CMK (cell line): ENCODE measurements around the gene TSPAN15.
"Not testable (repeated sequence)": the region's sequence is repeated elsewhere in the genome, so short reads cannot be mapped to it uniquely, and the experiment has no call there.

ENCODE experiments used
- DNase-seq: peaks from one replicate; pipeline ENCODE4 v3.0.0-alpha.2; 2010; ENCODE audit warnings: low read depth

The TSPAN15 gene

DNA sequence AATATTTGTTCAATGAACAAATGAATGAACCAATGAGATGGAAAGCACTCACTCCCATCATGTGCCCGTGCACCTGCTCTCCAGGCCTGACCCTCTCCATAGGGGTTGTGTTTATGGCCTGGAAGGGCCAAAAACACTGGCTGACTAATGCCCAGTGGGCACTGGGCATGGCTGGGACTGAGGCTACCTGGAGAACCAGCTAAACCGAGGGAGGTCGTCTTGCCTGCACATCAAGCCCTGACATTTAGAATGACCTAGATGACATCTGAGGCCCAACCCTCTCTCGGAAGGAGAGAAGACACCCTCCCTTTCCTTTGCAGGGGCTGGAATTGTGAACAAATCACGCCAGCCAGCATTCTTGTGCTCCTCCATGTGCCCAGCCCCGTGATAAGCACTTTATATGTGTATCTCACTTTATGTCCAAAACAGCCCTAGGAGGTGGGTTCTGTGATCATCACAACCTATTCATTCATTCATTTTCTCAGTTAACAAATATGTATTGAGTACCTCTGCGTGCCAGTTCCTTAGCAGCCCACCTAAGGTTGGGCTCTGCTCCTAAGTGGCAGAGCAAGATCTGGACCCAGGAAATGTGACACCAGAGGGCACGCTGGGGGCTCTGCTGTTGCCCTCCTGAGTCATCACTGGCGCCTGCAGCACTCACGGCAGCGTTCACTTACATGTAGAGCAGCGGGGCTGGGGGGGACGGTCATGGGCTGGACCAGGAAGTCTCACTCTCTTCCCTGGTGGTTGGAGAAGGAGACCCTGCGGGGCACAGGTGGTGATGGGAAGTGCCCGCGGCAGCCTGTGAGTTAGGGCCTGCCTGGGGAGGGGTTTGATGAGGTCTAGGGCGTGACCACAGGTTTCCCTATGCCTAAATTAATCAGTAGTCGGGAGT is 52.0 kb downstream of the TSPAN15 start:
- DNase-seq = no peak

DNA sequence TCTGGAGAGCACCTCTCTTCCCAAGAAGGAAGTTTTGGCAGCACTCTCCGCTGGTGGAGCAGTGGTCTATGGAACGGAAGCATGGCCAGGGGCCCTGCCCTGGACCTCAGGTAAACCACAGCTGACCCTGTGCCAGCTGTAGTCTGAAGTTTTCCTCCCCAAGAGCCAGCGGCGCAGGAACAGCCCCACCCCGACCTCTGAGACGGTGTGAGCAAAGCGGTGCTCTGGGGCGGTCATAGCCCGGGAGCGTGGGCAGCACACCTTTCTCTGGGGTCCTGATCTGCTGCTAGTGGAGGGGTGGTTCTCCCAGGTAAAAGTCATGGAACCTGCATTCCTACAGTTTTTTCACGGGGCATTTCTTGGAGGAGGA is 52.6 kb downstream of the TSPAN15 start:
- DNase-seq = no peak

DNA sequence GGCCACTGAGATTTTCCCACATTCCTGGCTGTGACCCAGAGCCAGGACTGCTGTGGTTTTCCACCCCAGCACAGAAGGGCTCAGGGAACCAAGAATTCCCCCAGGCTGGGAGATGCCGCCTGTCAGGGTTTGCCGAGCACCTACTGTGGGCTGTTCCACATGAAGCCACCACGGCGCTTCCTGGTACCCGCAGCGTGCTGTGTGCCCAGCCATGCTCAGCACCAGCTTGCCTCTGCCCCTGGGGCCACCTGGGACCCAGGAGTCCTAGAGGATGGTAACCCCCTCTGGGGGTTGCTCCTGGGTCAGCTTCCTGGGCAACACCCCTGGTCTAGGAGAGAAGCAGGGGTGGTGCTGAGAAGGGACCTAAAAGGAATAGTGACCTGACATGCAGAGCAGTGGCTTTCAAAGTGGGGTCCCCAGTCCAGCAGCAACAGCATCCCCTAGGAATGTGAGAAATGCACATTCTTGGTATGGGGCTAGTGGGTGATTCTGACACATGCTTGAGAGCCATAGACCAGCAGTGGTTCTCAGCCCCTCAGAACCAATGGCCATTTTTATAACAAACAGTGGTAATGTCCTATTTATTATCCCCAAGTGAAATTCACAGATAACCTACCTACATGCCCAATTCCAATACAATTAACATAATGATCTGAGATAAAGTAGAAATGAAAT is 53.4 kb downstream of the TSPAN15 start:
- no peak for DNase-seq

DNA sequence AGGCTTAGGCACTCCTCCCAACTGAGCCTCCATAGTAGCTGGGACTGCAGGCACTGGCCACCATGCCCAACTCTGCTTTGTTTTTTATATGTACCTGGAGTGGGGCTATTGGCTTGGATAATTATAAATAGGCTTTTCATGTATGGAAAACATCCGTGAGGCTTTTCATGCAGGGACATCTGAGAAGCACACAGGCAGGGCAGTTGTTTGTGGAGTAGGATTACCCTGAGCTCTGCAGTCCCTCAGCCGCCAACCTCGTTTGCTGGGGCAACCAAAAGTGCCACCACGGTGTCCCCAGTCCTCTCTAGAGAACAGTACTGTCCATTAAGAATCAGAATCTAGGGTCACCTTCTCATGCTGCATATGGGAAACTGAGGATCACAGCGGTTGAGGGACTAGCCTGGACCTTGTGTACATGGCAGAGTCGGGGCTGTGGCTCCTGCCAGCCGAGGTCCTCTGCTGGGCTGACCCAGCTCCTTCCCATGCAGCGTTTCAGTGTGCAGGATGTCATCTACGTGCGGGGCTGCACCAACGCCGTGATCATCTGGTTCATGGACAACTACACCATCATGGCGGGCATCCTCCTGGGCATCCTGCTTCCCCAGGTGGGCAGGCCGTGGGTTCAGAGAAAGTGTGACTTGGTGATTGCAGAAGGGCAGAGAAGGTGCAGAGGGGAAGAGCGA is 54.5 kb downstream of the TSPAN15 start:
- DNase-seq = no peak

DNA sequence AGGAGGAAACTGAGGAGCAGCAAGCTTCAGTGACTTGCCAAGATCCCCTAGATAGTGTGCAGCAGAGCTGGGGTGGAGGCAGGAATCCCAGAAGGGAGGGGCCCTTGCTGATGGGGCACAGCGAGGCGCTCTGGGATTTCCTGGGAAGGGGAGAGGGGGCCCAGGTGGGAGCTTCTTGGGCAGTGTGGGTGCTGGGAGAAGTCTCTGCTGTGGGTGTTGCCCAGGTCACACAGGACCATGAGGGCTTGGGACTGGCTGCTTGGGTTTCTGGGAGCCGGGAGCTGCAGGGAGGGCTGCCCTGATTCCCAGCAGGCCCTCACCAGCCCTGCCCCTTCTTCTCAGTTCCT is 55.2 kb downstream of the TSPAN15 start:
- DNase-seq = no peak

DNA sequence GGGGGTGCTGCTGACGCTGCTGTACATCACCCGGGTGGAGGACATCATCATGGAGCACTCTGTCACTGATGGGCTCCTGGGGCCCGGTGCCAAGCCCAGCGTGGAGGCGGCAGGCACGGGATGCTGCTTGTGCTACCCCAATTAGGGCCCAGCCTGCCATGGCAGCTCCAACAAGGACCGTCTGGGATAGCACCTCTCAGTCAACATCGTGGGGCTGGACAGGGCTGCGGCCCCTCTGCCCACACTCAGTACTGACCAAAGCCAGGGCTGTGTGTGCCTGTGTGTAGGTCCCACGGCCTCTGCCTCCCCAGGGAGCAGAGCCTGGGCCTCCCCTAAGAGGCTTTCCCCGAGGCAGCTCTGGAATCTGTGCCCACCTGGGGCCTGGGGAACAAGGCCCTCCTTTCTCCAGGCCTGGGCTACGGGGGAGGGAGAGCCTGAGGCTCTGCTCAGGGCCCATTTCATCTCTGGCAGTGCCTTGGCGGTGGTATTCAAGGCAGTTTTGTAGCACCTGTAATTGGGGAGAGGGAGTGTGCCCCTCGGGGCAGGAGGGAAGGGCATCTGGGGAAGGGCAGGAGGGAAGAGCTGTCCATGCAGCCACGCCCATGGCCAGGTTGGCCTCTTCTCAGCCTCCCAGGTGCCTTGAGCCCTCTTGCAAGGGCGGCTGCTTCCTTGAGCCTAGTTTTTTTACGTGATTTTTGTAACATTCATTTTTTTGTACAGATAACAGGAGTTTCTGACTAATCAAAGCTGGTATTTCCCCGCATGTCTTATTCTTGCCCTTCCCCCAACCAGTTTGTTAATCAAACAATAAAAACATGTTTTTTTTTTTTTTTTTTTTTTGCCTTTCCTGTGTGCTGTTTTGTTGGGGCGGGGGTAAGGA is 55.8 kb downstream of the TSPAN15 start:
- DNase-seq = no peak

DNA sequence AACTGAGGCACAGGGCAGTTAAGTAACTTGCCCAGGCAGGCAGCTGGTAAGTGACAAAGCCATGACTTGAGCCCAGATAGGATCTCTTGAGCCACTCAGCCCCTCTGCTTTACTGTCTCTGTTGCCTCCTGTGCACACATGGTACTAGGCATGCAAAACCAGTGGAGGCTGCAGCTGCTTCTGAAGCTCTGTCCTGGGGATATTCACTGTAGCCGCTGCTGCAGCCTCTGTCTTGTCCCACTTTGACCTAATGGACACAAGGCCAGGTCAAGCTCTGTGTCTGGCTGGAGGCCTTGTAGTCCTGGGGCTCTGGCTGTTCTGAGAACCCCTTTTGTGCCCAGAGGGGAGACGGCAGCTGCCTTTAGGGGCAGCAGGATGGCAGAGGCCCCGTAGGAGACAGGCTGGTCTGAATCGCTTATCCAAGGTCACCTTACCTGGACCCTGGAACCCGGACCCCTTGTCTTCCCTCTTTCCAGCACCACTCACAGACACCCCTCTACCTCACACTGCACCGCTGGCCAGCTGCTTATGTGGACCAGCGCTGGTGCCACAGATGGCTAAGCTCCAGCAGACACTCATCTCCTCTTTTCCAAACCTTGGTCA is 57.6 kb downstream of the TSPAN15 start:
- DNase-seq = no peak

DNA sequence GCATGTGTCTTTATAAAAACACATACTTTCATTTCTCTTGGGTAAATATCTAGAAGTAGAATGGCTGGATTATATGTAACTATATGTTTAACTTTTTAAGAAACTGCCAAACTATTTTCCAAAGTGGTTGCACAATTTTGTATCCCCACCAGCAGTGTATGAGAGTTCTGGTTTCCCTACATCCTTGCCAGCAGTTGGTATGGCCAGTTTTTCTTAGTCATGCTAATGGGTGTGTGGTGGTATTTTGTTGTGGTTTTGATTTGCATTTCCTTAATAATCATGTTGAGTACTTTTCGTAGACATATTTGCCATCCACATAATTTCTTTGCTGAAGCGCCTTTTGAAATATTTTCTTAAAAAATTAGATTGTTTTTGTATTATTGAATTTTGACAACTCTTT is 61.6 kb downstream of the TSPAN15 start:
- no peak for DNase-seq

DNA sequence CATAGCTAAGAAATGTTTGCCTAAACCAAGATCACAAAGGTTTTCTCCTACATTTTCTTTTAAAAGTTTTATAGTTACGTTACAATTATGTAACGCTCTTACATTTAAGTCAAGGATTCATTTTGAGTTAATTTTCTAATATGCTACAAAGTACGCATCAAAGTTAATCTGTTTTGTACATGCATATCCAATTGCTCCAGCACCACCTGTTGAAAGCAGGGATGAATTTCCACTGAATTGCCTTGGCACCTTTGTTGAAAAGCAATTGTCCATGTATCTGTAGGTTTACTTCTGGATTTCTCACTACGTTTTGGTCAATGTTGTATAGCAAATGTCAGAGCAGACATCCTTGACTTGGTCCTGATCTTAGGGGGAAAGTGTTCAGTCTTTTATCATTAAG is 62.4 kb downstream of the TSPAN15 start:
- no peak for DNase-seq

DNA sequence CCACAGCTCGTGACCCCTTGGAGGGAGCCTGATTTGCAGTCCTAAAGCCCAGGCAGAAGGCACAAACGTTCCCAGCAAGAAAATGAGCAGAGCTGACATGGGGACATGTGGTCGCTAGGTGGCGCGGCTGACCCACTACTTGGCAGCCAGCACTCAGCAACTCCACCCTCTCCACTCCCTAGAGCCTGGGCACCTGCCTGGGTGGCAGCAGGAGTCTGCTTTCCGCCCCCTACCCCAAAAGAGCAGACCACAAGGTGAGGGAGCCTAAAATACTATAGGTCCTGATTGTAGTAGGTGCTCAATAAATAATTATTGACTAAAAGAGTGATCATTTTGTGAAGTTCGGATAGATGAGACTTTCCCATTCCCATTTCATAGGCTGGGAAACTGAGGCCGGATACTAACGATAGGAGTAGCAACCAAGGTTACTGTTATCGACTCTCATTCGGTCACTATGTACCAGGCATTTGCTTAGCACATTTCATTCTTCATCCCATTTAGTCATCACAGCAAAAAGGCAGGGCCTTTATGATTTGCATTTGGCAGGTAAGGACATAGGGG is 64.5 kb downstream of the TSPAN15 start:
- DNase-seq = peak; percentile 39

DNA sequence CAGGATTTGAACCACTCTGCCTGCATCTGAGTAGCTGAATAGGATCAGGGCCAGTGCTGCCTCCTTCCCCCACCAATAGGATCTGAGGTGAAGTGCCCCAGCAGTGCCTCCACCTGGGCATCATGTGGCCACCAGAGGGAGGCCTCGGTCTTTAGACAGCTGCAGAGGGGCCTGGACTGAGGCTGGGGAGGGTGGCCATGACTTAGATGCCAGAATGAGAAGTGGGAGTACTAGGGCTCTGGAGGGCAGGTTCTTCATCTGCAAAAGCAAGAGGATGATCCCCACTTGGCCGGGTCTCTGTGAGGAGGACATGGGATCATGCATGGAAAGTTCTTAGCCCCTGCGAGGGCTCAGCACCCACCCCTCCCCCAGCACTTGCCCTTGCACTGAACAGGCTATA is 65.1 kb downstream of the TSPAN15 start:
- DNase-seq = no peak

DNA sequence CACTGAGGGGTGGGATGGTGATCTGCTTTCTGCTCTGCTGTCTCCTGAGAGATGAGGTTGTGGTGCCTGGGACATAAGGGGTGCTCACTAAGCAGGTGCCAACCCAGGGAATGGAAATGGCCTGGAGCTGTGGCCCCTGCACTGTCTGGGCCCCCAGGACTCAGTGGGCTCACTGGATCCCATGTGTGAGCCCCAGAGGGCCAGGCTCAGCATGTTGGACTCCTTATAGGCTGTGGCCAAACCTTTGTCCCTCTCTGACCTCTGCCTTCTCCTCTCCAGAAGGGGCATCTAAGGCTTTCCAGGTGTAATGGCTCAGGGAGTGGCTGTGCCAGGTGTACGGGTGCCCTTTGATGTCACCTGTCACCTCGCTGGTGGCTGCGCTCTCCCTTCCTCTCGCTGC is 65.5 kb downstream of the TSPAN15 start:
- no peak for DNase-seq

DNA sequence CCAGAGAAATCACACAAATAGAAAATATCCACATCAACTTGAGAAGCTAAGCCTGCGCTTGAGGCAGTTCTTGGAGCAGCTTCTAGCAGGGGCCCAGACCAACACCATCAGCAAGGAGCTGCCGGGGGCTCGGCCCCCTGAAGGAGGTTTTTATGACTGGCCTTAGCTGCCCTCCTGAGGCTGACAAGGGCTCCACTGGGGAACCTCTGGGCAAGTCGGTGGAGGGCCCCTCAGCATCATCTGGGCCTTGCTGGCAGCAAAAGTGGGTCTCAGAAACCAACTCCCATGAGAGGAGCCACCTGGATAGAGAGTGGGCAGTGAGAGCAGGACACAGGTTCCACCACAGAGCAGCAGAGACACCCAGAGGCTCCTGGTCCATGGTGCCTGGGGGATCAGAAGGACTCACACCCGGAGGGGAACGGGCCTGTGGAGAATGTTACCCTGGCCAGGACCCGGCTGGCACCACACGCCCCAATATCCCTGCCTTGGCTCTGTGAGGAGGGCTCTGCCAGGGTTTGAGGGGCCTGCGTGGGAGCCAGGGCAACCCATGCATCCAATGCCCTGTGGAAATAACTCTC is 66.1 kb downstream of the TSPAN15 start:
- no peak for DNase-seq

DNA sequence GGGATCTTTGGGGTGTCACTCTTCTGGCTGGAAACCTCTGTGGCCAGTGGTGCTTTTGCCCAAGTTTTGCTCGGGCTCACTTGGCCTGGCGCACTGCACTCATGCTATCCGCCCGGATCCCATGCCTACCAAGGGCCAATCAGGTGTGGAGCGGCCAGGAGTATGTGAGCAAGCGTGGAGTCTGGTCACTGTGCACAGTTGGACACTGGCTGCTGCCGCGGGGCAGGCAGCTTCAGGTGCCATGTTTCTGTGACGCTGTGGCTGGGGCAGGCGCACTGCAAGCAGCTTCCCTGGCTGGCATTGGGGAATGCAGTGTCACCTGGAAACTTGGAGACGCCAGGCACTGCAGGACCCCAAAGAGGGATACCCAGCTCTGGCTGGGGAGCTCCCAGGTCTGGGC is 76.7 kb downstream of the TSPAN15 start:
- DNase-seq = no peak

DNA sequence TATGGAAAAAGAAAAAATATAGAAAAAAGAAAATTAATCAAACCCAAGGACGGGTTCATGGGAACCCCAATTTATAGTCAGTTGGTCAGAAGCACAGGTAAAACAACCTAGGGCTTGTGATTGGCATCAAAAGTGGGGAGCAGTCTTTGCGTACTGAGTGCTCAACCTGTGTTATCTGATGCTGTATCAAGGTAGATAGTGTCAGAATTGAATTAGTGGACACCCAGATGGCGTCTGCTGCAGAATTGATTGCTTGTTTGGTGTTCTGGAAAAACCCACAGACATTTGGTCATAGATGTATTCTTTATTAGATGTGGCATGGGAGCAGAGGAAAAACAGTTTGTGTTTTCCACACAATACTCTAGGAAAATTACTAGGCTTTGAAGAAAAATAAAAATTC is 82.4 kb downstream of the TSPAN15 start:
- DNase-seq = no peak

DNA sequence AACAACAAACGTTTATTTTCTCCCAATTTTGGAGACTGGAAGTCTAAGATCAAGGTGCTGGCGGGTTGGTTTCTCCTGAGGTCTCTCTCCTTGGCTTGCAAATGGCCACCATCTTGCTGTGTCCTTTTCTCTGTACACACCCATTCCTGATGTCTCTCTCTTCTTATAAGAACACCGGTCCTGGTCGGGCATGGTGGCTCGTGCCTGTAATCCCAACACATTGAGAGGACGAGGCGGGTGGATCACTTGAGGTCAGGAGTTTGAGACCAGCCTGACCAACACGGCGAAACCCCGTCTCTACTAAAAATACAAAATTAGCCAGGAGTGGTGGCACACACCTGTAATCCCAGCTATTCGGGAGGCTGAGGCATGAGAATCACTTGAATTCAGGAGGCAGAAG is 85.3 kb downstream of the TSPAN15 start:
- DNase-seq = not testable (repeated sequence)

DNA sequence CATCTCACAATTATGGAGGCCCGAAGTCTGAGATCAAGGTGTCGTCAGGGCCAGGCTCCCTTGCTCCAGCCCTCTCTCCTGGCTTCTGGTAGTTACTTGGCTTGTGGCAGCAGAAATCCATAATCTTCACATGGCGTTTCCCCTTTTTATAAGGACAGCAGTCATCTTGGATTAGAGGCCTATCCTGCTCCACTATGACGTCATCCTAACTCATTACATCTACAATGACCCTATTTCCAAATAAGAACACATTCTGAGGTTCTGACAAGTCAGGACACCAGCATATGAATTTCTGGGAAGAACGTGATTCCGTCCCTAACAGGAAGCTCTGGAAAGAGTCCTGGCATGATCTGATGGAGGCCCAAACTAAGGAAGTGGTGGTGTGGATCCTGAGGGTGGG is 86.2 kb downstream of the TSPAN15 start:
- no peak for DNase-seq

DNA sequence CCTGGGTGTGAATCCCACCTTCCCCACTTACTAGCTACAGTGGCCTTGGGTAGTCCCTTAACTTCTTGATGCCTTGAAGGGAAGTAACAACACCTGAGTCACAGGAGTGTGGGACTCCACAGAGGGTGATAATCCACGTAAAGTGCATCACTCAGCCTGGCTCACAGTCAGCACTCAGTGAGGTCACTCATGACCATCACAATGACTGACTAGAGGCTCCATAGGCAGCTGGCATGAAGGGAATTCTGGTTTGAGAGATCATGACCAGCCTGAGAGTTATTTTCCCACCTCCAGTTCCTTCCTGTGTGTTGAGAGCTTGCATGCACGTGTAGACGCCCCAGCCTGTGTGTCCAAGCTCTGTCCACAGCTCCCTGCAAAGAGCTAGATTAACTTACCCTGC is 87.2 kb downstream of the TSPAN15 start:
- no peak for DNase-seq

DNA sequence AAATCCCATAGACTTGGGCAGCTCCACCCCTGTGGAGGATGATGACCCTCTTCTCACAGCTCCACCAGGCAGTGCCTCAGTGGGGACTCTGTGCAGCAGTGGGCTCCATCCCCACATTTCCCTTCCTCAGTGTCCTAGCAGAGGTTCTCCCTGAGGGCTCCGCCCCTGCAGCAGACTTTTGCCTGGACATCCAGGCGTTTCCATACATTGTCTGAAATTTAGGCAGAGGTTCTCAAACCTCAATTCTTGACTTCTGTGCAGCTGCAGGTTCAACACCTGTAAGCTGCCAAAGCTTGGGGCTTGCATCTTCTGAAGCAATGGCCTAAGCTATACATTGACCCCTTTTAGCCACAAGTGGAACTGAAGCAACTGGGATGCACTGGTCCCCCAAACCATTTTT is 90.2 kb downstream of the TSPAN15 start:
- no peak for DNase-seq

DNA sequence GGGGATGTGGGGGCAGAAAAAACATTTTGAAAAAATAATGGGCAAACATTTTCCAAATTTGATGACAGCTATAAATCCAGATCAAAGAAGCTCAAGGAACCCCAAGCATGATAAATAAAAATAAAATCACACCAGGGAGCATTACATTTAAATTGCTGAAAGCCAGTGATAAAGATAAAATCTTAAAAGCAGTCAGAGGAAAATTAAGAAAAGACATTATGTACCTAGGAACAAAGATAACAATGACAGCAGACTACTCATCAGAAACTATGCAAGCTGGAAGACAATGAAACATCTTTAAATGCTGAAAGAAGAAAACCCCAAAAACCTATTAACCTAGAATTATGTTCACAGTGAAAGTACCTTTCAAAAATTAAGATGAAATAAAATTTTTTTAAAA is 98.7 kb downstream of the TSPAN15 start:
- DNase-seq = no peak

DNA sequence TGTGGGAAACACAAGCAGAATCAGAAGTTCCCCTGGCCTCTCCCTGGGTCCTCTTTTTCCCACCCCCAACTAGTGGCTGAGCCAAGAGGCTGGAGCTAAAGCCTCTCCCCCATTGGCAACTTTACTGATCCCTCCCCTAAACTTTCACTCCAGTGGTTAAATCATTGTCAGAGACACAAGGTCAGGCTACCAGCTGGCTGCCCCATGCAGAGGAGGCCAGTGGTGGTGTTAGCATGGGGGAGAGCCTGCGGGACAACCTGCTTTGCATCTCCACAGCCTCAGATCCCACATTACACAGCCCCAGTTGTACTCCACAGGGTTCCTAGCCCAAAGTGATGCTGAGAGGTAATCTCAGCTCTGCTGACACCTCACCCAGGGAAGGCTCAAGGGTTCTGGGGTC is 101.0 kb downstream of the TSPAN15 start:
- DNase-seq = no peak
